ENCODE results near the gene SLC10A1. TPM values are rescaled to one million over a fixed set of nuclear protein-coding genes. Genes with fewer than 3 reads are reported as not detected.

SLC10A1 gene
- total RNA-seq, 1 donor, result not detected

- TF ChIP-seq, protein P1, sequence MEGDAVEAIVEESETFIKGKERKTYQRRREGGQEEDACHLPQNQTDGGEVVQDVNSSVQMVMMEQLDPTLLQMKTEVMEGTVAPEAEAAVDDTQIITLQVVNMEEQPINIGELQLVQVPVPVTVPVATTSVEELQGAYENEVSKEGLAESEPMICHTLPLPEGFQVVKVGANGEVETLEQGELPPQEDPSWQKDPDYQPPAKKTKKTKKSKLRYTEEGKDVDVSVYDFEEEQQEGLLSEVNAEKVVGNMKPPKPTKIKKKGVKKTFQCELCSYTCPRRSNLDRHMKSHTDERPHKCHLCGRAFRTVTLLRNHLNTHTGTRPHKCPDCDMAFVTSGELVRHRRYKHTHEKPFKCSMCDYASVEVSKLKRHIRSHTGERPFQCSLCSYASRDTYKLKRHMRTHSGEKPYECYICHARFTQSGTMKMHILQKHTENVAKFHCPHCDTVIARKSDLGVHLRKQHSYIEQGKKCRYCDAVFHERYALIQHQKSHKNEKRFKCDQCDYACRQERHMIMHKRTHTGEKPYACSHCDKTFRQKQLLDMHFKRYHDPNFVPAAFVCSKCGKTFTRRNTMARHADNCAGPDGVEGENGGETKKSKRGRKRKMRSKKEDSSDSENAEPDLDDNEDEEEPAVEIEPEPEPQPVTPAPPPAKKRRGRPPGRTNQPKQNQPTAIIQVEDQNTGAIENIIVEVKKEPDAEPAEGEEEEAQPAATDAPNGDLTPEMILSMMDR (IDR thresholded peaks at IDR 0.05; ENCODE audit: insufficient read depth, low read depth, low read length), result no peak
- H3K4me3 ChIP-seq (ENCODE audit: low read depth, low read length), result no peak overlapping the region
- no peak for DNase-seq (ENCODE audit: low read depth)
Measured at GRCh38 chr14:69798339-69798735, 1.3 kb upstream of the SLC10A1 start.

GRCh38 chr14:69797573-69798338 is 715 bp upstream of the SLC10A1 start:
- TF ChIP-seq, protein P1 (IDR thresholded peaks at IDR 0.05; ENCODE audit: insufficient read depth, low read depth, low read length), result no peak
- no peak overlapping the region for H3K4me3 ChIP-seq (ENCODE audit: low read depth, low read length)
- DNase-seq (ENCODE audit: low read depth), result no peak

DNA sequence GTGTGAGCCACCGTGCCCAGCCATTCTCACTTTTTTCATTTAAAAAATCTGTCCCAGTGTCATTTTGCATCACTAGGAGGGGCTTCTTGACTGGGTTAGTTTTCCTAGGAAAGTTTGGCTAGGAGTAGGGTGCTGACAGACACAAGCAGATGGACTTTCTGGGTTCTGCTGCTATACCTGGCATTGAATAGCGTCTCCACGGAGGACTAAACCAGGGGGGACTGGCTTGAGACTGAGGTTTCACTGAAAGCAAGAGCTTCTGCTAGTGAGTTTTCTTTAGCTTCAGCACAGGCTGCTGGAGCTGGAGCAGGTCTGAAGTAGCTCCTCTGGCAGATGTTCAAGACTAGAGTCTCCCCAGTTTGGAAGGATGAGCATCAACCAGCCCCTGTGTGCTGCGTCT is 1.4 kb downstream of the SLC10A1 start:
- H3K4me3 ChIP-seq (ENCODE audit: low read depth, low read length), result no peak overlapping the region
- TF ChIP-seq, protein P1 (IDR thresholded peaks at IDR 0.05; ENCODE audit: insufficient read depth, low read depth, low read length), result no peak
- no peak for DNase-seq (ENCODE audit: low read depth)

- TF ChIP-seq, protein P1 (IDR thresholded peaks at IDR 0.05; ENCODE audit: insufficient read depth, low read depth, low read length), result no peak
- no peak overlapping the region for H3K4me3 ChIP-seq (ENCODE audit: low read depth, low read length)
- no peak for DNase-seq (ENCODE audit: low read depth)
Measured at GRCh38 chr14:69794791-69795190, 2.2 kb downstream of the SLC10A1 start.

- TF ChIP-seq, protein P1 (IDR thresholded peaks at IDR 0.05; ENCODE audit: insufficient read depth, low read depth, low read length), result no peak
- DNase-seq (ENCODE audit: low read depth), result no peak
- H3K4me3 ChIP-seq (ENCODE audit: low read depth, low read length), result no peak overlapping the region
Measured at GRCh38 chr14:69792887-69793421, 4.1 kb downstream of the SLC10A1 start.

DNA sequence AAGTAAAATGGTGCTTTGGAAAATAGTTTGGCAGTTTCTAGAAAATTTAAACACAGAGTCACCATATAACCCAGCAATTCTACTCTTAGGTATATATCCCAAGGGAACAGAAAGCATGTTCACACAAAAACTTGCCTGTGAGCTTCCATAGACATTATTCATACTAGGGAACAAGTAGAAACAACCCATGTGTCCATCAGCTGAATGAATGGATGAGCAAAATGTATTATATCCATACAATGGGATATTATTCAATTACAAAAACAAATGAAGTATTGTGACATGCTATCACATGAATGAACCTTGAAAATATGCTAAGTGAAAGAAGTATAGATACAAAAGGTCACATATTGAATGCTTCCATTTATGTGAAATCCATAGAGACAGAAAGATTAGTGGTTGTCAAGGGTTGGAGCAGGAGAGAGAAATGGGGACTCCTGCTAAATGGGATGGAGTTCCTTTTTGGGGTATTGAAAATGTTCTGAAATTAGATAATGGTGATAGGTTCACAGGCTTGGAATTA is 7.9 kb downstream of the SLC10A1 start:
- no peak for DNase-seq (ENCODE audit: low read depth)
- H3K4me3 ChIP-seq (ENCODE audit: low read depth, low read length), result no peak overlapping the region
- TF ChIP-seq, protein P1 (IDR thresholded peaks at IDR 0.05; ENCODE audit: insufficient read depth, low read depth, low read length), result no peak
